Spleen (tissue), 11 donors: ENCODE data around the gene EGFLAM. TPM values are rescaled to one million over a fixed set of nuclear protein-coding genes. Genes with fewer than 3 reads are reported as not detected.

Source experiments
- DNase-seq: peaks from one replicate; pipeline ENCODE4 v3.0.0-alpha.2; 2020
- H3K27ac ChIP-seq, 8 donors: fragments of 200-600 bp; sonication (generic) in 7 of 8; 1 replicate in 4 of 8; 2 replicates in 4 of 8; pipeline versions ENCODE4 v1.5.0 to v1.8.0; 2016 to 2021; ENCODE audit warnings: inconsistent platforms in 4 of 8, mild to moderate bottlenecking in 4 of 8, moderate library complexity in 1 of 8
- H3K27me3 ChIP-seq, 7 donors: fragments of 200-600 bp; sonication (generic) in 6 of 7; replicated peaks in 1 of 7; 1 replicate in 4 of 7; 2 replicates in 3 of 7; pipeline versions ENCODE4 v1.5.0 to v1.8.0; 2016 to 2021; ENCODE audit warnings: inconsistent platforms in 3 of 7, mild to moderate bottlenecking in 1 of 7
- H3K36me3 ChIP-seq, 6 donors: fragments of 200-600 bp; sonication (generic) in 5 of 6; 1 replicate in 4 of 6; 2 replicates in 2 of 6; pipeline versions ENCODE4 v1.5.0 to v1.8.0; 2016 to 2021; ENCODE audit warnings: inconsistent platforms in 2 of 6
- H3K4me1 ChIP-seq, 6 donors: fragments of 200-600 bp; sonication (generic) in 5 of 6; 1 replicate in 3 of 6; 2 replicates in 3 of 6; pipeline versions ENCODE4 v1.5.0 to v1.8.0; 2016 to 2021; ENCODE audit warnings: inconsistent platforms in 3 of 6
- H3K4me3 ChIP-seq, 8 donors: fragments of 200-600 bp; sonication (generic) in 7 of 8; 1 replicate in 4 of 8; 2 replicates in 4 of 8; pipeline versions ENCODE4 v1.5.0 to v1.8.0; 2016 to 2021; ENCODE audit warnings: inconsistent platforms in 4 of 8, mild to moderate bottlenecking in 4 of 8, moderate library complexity in 2 of 8
- H3K9me3 ChIP-seq, 8 donors: fragments of 200-600 bp; sonication (generic) in 7 of 8; 1 replicate in 4 of 8; 2 replicates in 4 of 8; pipeline versions ENCODE4 v1.5.0 to v1.8.0; 2016 to 2021; ENCODE audit warnings: inconsistent platforms in 4 of 8
- POLR2A ChIP-seq, 3 donors: fragments of 450-650 bp; IDR thresholded peaks; one replicate each; pipeline ENCODE4 v1.5.1; 2017; ENCODE audit warnings: antibody characterized with exemption in 3 of 3, mild to moderate bottlenecking in 1 of 3
- POLR2AphosphoS5 ChIP-seq, 3 donors: sonication (generic); formaldehyde crosslinking; IDR thresholded peaks; one replicate each; pipeline ENCODE4 v1.5.1; 2017; ENCODE audit warnings: antibody characterized with exemption in 3 of 3
- WGBS, 5 donors: extraction: QIAGEN DNeasy Blood & Tissue Kit in 3 of 5; methylation state at CpG; one replicate each; pipeline versions ENCODE4 v1.1.5 to v1.1.7; 2013 to 2018; 5-methylcytosine and 5-hydroxymethylcytosine counted together
- intact Hi-C: fragments of 100-400 bp; cut with DNase I; formaldehyde crosslinking; loops from one replicate; pipeline ENCODE4 v1.15.0; 2023; ENCODE audit warnings: low total_unique reads
- polyA plus RNA-seq, 3 donors: library from polyadenylated mRNA; stranded (reverse); fragments of 200-250 nt; gene quantifications; one replicate each; pipeline ENCODE4 v1.2.1, GENCODE V29; 2013
- total RNA-seq, 7 donors: library from RNA; depleted of rRNA in 3 of 7; stranded (reverse); fragments of >200 nt in 3 of 7; fragmentation: NEBNext Ultra II Directional in 4 of 7; extraction: Animal tissue kit (Norgen Biotek cat#: 25700) in 4 of 7; gene quantifications; one replicate each; pipeline versions ENCODE4 v1.1.0 to v1.2.1, GENCODE V29; 2016 to 2021
- TF ChIP-seq, protein P1 (sequence below), 11 experiments: fragments of 200-600 bp in 7 of 11; fragments of 450-650 bp in 4 of 11; sonication (generic) in 4 of 11; IDR thresholded peaks in 8 of 11; conservative IDR thresholded peaks in 3 of 11; 1 replicate in 7 of 11; 2 replicates in 4 of 11; pipeline versions ENCODE4 v1.4.0 to v1.8.0; 2016 to 2021; ENCODE audit warnings: antibody characterized with exemption in 11 of 11, inconsistent platforms in 4 of 11, mild to moderate bottlenecking in 1 of 11
- donor health status: healthy with polysubstance abuse.
- donor health status: DM: no; HTN: no; CAD: no; lungs with moderate emphysema.
- donor health status: DM: no; HTN: no; CAD: no.
- donor health status: Bipolar disorder and iron deficiency.
- donor health status: healthy.
- donor health status: DM: no; HTN: no; CAD: no.
- donor health status: DM: yes; HTN: yes; CAD: no.

Gene EGFLAM
- total and polyA plus RNA-seq, 10 donors: 6.0 to 16.8 (median 10.9) TPM

- no peak for DNase-seq
- H3K27me3 ChIP-seq: peaks cover 0 to 36% (median 0%) of the 10 kb centered on the region in 7 donors
- 50 to 73% (median 70%) methylated on average over 5 of the region's 5 CpGs for WGBS, 5 donors
- no peaks in the 10 kb centered on the region for H3K4me1 ChIP-seq
- H3K27ac ChIP-seq: no peak overlapping the region
- no peak overlapping the region for H3K4me3 ChIP-seq
- intact Hi-C loops: no loop called here
- H3K9me3 ChIP-seq: no peaks in the 10 kb centered on the region
- TF ChIP-seq POLR2A (IDR thresholded peaks at IDR 0.05) (no peak), POLR2AphosphoS5 (IDR thresholded peaks at IDR 0.05) (no peak)
- TF ChIP-seq, protein P1, sequence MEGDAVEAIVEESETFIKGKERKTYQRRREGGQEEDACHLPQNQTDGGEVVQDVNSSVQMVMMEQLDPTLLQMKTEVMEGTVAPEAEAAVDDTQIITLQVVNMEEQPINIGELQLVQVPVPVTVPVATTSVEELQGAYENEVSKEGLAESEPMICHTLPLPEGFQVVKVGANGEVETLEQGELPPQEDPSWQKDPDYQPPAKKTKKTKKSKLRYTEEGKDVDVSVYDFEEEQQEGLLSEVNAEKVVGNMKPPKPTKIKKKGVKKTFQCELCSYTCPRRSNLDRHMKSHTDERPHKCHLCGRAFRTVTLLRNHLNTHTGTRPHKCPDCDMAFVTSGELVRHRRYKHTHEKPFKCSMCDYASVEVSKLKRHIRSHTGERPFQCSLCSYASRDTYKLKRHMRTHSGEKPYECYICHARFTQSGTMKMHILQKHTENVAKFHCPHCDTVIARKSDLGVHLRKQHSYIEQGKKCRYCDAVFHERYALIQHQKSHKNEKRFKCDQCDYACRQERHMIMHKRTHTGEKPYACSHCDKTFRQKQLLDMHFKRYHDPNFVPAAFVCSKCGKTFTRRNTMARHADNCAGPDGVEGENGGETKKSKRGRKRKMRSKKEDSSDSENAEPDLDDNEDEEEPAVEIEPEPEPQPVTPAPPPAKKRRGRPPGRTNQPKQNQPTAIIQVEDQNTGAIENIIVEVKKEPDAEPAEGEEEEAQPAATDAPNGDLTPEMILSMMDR (IDR thresholded peaks at IDR 0.05 in 8 of 11, conservative IDR thresholded peaks at IDR 0.05 in 3 of 11): no peak
- no peaks in the 10 kb centered on the region for H3K36me3 ChIP-seq
Measured at GRCh38 chr5:38403406-38403805, 145.0 kb downstream of the EGFLAM start.

DNA sequence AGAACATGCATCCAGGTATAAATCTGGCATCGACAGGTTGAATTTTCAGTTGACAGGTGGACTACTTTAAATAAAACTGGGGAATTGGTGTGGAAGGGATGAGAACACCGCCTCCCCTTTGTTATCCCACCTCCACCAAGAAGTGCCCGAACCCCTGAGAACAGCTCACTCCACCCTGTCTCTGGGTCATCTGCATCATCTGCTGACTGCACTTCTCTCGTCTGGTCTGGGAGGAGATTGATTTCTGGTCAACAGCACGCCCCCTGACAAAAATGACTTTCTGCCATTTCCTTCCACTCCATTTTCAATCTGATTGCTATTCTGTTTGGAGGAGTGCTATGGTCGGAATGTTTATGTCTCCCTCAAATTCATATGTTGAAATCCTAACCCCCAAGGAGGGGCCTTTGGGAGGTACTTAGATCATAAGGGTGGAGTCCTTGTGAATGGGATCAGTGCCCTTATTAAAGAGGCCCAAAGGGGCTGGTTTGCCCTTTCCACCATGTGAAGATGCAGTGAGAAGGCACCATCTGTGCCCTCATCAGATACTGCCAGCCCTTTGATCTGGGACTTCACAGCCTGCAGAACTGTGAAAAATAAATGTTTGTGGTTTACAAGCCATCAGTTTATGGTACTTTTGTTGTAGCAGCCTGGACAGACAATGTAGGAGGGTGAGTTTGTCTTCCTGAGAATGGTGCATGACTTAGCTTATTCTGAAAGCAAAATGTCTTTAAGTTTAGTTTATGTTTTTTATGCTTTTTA is 145.7 kb downstream of the EGFLAM start:
- no peak overlapping the region for H3K4me3 ChIP-seq
- no peaks in the 10 kb centered on the region for H3K36me3 ChIP-seq
- H3K9me3 ChIP-seq: no peaks in the 10 kb centered on the region
- H3K4me1 ChIP-seq: no peaks in the 10 kb centered on the region
- DNase-seq: no peak
- H3K27me3 ChIP-seq: peaks cover 0 to 36% (median 0%) of the 10 kb centered on the region in 7 donors
- no peak for TF ChIP-seq POLR2AphosphoS5 (IDR thresholded peaks at IDR 0.05)
- TF ChIP-seq POLR2A (IDR thresholded peaks at IDR 0.05): no peak
- TF ChIP-seq, protein P1 (IDR thresholded peaks at IDR 0.05 in 8 of 11, conservative IDR thresholded peaks at IDR 0.05 in 3 of 11): no peak
- H3K27ac ChIP-seq: no peak overlapping the region
- intact Hi-C loops: no loop called here
- WGBS, 5 donors: 80 to 92% (median 85%) methylated on average over 6 of the region's 6 CpGs

DNA sequence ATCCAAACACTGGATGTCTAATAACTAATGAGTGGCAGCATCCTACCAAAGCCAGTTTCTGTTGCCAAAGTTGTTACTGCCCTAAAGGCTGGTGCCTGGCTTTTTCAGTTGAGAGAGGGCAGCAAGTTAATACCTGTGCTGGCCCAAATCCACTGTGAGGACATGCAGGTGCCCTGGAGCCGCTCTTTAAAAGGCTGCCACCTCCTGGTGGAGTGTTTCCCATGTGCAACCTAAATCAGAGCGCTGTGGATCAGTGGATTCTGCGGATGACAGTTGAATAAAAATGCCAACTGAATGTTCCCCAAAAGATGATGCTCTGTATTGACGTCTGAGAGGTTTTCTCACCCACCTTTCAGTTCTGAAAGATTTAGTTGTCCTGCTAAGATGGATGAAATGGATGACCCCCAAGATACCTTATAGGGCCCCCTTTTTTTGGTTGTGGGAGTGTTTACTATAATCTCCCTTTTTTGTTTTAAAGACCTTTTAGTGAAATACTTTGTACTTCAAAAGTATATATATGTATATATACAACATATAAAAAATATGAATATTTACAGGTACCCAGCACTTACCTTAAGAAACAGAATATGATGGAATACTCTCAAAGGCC is 146.4 kb downstream of the EGFLAM start:
- no peaks in the 10 kb centered on the region for H3K4me1 ChIP-seq
- DNase-seq: no peak
- H3K27me3 ChIP-seq: peaks cover 0 to 29% (median 0%) of the 10 kb centered on the region in 7 donors
- TF ChIP-seq POLR2AphosphoS5 (IDR thresholded peaks at IDR 0.05) (no peak), POLR2A (IDR thresholded peaks at IDR 0.05) (no peak)
- TF ChIP-seq, protein P1 (IDR thresholded peaks at IDR 0.05 in 8 of 11, conservative IDR thresholded peaks at IDR 0.05 in 3 of 11): no peak
- no peaks in the 10 kb centered on the region for H3K9me3 ChIP-seq
- intact Hi-C loops: no loop called here
- no peak overlapping the region for H3K27ac ChIP-seq
- 39 to 75% (median 50%) methylated on average over 4 of the region's 4 CpGs for WGBS, 5 donors
- no peak overlapping the region for H3K4me3 ChIP-seq
- H3K36me3 ChIP-seq: no peaks in the 10 kb centered on the region

DNA sequence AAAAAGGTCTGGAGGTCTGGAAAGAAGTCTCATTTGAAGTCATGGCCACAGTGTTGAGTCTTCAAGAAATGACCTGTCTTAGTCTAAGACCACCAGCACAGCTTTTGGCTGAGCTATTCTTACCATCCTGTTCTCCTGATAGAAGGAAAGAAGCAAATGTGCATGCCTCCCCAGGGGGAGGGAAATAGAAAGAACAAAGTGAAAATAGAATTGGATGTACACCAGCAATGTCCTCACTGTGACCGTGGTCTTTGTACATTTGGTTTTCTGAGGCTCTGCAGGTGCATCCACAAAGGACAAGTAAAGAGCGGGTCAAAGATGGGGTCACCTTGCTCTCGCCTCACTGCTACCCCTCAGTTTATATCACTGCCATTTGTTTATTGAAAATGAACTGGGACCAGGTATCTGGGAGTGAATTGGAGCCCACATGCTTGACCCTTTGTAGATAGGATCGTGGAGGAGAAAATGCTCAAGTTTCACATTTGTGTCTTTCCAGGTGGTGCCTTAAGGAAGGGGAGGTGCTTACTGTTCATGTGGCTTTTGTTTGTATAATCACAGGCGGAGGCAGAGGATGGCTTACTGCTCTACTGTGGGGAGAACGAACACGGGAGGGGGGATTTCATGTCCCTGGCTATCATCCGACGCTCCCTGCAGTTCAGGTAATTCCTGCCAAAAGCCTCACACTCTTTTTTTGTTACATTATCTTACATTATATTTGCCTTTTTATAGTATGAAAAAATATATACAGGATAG is 150.3 kb downstream of the EGFLAM start:
- DNase-seq: no peak
- H3K9me3 ChIP-seq: no peaks in the 10 kb centered on the region
- TF ChIP-seq POLR2A (IDR thresholded peaks at IDR 0.05) (no peak), POLR2AphosphoS5 (IDR thresholded peaks at IDR 0.05) (no peak)
- TF ChIP-seq, protein P1 (IDR thresholded peaks at IDR 0.05 in 8 of 11, conservative IDR thresholded peaks at IDR 0.05 in 3 of 11): no peak
- no peaks in the 10 kb centered on the region for H3K4me1 ChIP-seq
- 78 to 86% (median 84%) methylated on average over 9 of the region's 9 CpGs for WGBS, 5 donors
- intact Hi-C loops: no loop called here
- H3K27ac ChIP-seq: no peak overlapping the region
- H3K4me3 ChIP-seq: no peak overlapping the region
- H3K27me3 ChIP-seq: peaks cover 0 to 21% (median 0%) of the 10 kb centered on the region in 7 donors
- H3K36me3 ChIP-seq: no peaks in the 10 kb centered on the region
